GM21528 (cell line): ENCODE measurements around the gene PRPF40B.

Experiments
- ATAC-seq: cut with Tn5 transposase; IDR thresholded peaks from one replicate; pipeline ENCODE4 v1.9.1; 2021; ENCODE audit warnings: mild to moderate bottlenecking, moderate library complexity; ENCODE audit not compliant: unreplicated experiment, low FRiP score

PRPF40B gene

GRCh38 chr12:49635036-49635435 is 11.7 kb downstream of the PRPF40B start:
- ATAC-seq: no peak

- no peak for ATAC-seq
These were observed 12.3 kb downstream of the PRPF40B start for GRCh38 chr12:49635656-49636055.

- no peak for ATAC-seq
These were observed 13.2 kb downstream of the PRPF40B start for GRCh38 chr12:49636574-49636973.

- ATAC-seq: no peak
These were observed 13.8 kb downstream of the PRPF40B start for GRCh38 chr12:49636979-49637755.

GRCh38 chr12:49641748-49642369 is 18.5 kb downstream of the PRPF40B start:
- no peak for ATAC-seq

- no peak for ATAC-seq
These were observed 19.0 kb downstream of the PRPF40B start for GRCh38 chr12:49642370-49642802.

GRCh38 chr12:49643135-49643534 is 19.8 kb downstream of the PRPF40B start:
- no peak for ATAC-seq

GRCh38 chr12:49643961-49644619 is 20.7 kb downstream of the PRPF40B start:
- no peak for ATAC-seq

- no peak for ATAC-seq
These were observed 21.2 kb downstream of the PRPF40B start for GRCh38 chr12:49644620-49644994.

GRCh38 chr12:49645146-49646039 is 22.0 kb downstream of the PRPF40B start:
- no peak for ATAC-seq

- ATAC-seq: no peak
These were observed 23.0 kb downstream of the PRPF40B start for GRCh38 chr12:49646331-49646830.

- ATAC-seq: no peak
These were observed 23.7 kb downstream of the PRPF40B start for GRCh38 chr12:49646871-49647654.

- no peak for ATAC-seq
These were observed 24.7 kb downstream of the PRPF40B start for GRCh38 chr12:49647827-49648711.

- ATAC-seq: no peak
These were observed 25.3 kb downstream of the PRPF40B start for GRCh38 chr12:49648712-49649003.

- ATAC-seq: no peak
These were observed 26.1 kb downstream of the PRPF40B start for GRCh38 chr12:49649445-49649844.

- ATAC-seq: no peak
These were observed 26.5 kb downstream of the PRPF40B start for GRCh38 chr12:49649892-49650291.

- no peak for ATAC-seq
These were observed 28.5 kb downstream of the PRPF40B start for GRCh38 chr12:49651855-49652254.

- ATAC-seq: no peak
These were observed 29.7 kb downstream of the PRPF40B start for GRCh38 chr12:49652921-49653520.
